SKM-1 treated with dmso at 0.1 percent for 144 hours (cell line): Measurements from ENCODE around the gene SHISA9.

Experiments used
- DNase-seq: peaks from one replicate; lab custom pipeline; 2025; ENCODE audit not compliant: unreplicated experiment; lab: John Stamatoyannopoulos, UW

SHISA9 gene

GRCh38 chr16:12942861-12943260, 41.5 kb downstream of the SHISA9 start:
- no peak for DNase-seq

DNA sequence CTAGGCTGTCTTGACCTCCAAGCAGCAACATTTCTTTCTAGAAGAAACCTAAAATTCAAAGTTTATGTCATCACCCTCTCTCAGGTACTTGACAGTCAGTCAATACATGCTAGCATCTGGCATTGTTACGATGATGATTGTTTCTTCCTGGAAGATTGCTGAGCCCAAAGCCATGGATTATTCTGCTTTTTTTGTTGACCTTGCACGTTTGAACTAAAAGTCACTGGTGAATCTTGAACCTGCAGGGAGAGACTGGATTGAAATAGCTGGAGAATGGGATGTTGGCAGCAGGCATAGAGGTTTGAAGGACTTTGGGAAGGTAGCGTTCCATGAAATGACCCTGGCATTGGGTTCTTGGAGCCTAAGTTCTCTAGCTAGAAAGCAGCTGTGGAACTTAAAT, 42.9 kb downstream of the SHISA9 start:
- no peak for DNase-seq

GRCh38 chr16:12951392-12951791, 50.0 kb downstream of the SHISA9 start:
- DNase-seq = no peak

DNA sequence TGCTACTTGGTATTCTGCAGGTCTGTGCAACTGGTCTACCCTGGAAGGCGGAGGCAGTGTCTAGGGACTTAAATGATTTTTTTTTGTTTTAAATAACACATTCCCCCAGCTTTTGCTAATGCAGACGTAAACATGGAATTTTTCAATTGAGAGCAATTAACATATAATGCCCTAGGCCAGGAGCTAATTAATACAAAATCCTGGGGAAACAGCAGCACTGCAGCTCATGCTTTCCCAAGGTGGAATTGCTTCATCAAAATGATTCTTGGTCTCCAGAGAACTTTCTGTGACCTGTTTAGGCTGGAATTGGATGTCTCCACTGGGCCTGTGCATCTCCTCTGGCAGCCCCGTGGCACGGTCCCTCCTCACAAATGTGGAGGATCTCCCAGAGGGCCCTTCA, 50.6 kb downstream of the SHISA9 start:
- DNase-seq = no peak

DNA sequence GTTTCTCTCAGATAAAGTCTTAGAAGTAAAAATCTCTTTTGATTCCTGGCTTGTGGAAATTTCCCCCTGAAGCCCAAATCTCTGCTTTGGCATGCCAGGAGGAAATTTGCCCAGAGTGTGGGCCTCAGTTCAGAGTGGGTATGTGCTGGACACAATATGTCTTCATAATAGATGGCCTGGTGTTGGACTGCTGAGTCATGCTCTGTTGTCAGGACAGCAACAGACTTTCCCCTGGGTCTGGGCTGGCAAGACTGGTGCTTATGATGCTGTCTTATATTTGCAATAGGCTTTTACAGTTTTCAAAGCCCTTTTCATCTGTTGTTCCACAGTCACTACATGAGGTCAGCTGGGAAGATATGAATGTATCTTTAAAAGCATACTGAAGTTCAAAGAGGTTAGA, 57.0 kb downstream of the SHISA9 start:
- DNase-seq = no peak

- DNase-seq = no peak
Observed at GRCh38 chr16:12959072-12959471, 57.7 kb downstream of the SHISA9 start.

DNA sequence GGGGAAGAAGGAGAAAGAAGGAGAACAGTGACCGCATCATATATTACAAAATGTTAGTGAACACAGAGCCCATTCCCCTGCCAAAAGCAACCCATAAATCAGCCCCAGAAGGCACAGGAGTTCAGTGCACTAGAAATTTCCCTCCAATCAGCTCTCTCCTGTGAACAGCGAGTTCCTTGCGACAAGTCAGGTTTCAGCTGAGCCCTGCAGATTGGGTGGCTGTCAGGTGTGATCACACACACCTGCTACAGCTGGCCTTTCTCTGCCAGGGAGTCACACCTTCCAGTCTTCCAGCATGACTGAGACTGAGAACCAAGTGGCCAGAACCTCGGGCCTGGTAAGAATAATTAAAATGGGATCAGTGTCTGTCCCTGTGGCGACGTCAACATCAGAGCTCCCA, 60.2 kb downstream of the SHISA9 start:
- no peak for DNase-seq

- no peak for DNase-seq
Observed at GRCh38 chr16:12964461-12964860, 63.1 kb downstream of the SHISA9 start.

DNA sequence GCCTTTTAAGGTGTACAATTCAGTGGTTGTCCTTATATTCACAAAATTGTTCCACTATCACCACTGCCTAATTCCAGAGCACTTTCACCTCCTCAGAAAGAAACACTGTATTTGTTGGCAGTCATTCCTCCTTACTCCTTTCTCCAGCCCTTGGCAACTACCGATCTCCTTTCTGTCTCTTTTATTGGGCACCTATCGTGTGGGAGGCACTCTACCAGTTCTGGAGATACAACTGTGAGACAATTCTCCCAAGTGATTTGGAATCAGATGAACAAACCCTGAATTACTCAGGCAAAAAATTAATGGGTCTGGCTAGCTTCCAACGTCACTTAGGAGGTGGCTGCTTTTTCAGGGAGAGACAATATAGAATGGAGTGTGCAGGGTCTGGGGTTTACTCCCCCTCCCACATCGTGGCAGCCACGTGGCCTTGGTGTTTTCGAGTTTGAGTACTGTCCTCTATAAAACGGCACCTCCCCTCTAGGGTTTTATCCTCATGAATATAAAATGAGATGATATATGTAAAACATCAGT, 63.9 kb downstream of the SHISA9 start:
- no peak for DNase-seq

- DNase-seq = no peak
Observed at GRCh38 chr16:12971241-12971640, 69.8 kb downstream of the SHISA9 start.

DNA sequence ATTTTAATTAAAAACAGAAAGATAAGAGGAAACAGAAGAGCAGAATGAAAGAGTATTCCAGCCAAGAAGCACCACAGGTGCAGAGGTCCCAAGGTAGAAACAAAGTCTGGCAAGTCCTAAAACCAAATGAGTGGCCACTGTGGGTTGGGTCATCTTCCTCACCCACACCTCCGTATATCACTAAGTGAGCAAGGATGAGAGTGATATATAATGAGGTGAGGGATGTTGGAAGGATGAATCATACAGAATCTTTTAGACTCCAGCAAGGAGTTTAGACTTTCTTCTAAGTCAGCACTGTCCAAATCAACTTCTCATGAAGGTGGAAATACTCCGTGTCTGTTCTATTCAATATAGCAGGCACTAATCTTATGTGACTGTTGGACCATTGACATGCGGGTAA, 70.8 kb downstream of the SHISA9 start:
- DNase-seq = no peak

GRCh38 chr16:12975766-12976165, 74.4 kb downstream of the SHISA9 start:
- no peak for DNase-seq

DNA sequence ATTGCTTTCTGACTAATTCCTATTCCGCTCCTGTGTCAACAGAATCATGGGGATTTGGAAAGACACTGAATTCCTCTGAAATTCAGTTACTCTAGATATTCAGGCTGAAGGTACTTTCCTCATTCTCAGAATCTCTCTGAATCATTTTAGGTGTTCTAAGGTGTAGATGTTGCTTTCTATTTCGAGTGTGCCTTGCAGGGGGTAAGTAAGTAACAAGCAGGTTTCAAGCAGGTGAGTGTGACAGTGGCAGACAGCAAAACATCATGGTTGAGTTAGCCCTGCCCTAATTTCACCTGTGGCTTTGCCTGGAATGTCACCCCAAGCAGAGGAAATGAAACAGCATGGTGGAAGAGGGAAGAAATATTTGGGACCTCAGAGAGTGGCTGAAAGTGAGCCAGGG, 75.1 kb downstream of the SHISA9 start:
- DNase-seq = no peak

DNA sequence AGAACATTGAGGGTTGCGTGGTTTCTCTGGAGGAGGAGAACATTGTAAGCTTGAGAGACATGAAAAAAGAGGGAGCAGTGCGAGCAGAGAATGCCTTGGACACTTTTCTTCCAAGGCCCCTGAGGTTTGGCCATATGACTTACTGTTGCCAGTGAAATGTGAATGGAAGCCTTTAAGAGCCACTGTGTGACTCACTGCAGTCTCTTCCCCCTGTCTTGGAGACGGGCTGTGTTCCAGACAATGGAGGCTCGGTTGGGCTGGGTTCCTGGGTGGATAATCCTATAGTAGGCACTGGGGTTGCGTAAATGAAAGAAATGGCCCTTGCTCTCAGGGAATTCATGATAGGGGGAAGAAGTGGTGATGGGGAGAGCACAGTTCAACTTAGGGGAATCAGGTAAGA, 75.5 kb downstream of the SHISA9 start:
- DNase-seq = no peak

DNA sequence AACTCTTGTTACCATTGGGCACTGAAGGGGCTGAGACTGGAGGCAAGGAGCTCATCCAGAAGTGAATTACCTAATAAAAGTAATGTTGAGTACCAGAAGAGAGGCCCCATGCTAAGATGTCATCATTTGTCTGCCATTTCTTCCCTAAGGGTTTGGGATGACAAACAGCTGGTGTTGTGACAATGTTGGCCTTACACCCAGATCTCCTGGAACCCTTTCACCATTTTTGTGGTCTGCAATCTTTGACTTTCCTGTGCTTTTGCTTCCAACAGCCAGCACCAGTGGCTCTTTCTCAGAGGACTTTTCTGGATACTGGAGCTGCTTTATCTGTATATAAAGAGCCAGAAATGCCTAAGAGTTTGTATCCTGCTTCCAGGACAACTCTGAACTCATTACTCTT, 84.1 kb downstream of the SHISA9 start:
- DNase-seq = no peak

- DNase-seq = no peak
Observed at GRCh38 chr16:12988071-12988470, 86.7 kb downstream of the SHISA9 start.

GRCh38 chr16:12992066-12992465, 90.7 kb downstream of the SHISA9 start:
- DNase-seq = no peak

DNA sequence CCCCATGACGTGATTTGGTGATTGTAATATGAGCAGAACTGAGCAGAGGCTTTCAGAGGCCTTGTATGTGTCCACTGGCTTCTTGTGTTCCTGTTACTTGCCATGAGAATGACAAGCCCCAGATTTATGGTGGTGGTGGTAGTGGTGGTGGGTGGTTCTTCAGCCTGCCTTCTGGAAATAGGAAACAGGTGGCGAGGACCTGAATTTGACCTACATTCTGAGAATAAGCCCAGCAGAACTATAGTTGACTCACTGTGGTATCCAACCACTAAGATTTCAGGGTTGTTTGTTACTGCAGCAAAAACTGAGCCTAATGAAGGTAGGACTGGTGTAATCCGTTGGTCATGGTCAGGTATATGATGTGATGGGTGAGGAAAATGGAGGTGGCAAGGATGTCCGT, 93.0 kb downstream of the SHISA9 start:
- no peak for DNase-seq

GRCh38 chr16:12995721-12996372, 94.4 kb downstream of the SHISA9 start:
- no peak for DNase-seq

DNA sequence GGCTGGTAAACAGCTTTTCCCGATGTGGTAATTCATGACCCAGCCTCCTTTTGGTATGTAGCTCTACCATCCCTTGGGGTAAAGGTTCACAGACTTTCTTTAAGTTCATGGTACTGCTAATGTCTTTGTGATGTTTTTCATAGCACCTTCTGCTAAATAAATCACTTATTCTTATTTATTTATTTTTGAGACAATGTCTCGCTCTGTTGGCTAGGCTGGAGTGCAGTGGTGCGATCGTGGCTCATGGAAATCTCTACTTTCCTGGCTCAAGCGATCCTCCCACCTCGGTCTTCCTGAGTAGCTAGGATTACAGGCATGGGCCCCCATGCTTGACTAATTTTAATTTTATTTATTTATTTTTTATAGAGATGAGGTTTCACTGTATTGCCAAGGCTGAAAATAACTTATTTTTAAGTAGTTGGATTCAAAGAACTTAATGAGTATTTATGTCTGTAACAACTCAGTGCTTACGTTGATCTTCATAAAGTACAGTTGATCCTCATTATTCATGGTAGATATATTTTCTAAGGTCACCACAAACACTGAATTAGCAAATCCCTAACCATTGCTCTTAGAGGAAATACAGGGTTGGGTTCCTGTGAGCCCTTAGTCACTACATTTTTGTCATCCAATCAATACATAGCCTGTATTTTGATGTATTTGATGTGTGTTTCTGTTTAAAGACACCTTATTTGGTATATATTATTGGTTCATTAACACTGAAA, 97.1 kb downstream of the SHISA9 start:
- no peak for DNase-seq

DNA sequence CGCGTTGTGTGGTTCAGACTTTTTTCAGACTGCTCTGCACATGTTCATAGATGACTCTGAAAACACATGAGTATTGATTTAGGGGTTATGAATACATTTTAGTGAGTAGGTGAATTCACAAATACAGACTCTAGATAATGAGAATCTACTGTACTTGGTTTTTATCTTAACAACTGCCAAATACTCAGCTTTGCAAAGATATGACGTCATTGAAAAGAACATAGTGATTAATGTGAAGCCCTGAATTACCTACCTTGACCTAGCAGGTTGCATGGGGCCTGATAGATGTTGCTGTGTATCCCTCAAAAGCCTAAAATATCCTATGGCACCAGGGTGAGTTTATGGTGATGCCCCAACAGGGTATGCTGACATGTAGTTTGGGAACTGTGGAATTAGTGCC, 98.0 kb downstream of the SHISA9 start:
- DNase-seq = no peak

DNA sequence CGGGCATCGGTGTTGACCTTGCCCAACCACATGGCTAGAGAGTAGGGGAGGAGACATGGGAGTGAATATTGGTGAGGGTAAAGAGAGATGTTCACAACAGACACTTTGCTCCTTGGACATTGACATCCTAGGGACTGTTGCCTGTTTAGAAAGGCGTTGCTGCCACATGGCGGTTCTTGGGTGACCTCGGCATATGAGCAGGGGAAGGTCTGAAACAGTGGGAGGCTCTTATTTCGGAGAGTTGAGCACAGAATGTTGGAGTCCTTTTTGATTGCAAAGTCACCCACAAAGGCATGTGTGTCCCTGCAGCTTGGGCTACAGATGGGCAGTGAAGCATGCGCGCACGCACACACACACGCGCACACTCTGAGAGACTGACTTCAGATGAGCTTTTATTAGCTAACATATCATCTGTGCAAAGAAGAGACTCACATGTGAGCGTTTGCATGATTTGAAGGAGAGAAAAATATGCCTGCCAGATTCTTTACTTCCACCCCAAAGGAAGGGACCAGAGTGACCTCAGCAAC, 104.4 kb downstream of the SHISA9 start:
- no peak for DNase-seq
